ENCODE measurements around the gene RASGRP1.

The RASGRP1 gene

DNA sequence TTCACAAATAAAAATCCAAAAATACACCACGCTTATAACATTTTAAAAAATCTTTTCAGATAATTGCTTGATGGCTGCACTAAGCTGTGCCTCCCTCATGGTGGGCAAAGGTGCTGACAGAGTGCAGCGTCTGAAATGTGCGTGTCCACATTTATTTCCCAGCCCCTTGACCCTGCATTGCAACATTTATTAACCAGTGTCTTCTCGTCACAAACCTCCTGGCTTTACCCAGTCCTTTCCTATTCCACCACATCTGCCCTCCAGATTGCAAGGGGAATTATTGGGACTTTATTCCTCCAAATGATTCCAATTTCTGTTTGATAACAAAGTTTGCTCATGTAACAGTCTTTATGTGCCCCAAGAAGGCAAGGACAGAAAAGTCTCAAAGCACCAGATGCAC lies 5.5 kb downstream of the RASGRP1 start:
- Histone ChIP-seq H3K27ac (no peak overlapping the region), H3K4me3 (no peak overlapping the region)
- TF ChIP-seq, protein P1, sequence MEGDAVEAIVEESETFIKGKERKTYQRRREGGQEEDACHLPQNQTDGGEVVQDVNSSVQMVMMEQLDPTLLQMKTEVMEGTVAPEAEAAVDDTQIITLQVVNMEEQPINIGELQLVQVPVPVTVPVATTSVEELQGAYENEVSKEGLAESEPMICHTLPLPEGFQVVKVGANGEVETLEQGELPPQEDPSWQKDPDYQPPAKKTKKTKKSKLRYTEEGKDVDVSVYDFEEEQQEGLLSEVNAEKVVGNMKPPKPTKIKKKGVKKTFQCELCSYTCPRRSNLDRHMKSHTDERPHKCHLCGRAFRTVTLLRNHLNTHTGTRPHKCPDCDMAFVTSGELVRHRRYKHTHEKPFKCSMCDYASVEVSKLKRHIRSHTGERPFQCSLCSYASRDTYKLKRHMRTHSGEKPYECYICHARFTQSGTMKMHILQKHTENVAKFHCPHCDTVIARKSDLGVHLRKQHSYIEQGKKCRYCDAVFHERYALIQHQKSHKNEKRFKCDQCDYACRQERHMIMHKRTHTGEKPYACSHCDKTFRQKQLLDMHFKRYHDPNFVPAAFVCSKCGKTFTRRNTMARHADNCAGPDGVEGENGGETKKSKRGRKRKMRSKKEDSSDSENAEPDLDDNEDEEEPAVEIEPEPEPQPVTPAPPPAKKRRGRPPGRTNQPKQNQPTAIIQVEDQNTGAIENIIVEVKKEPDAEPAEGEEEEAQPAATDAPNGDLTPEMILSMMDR (IDR thresholded peaks at IDR 0.05): no peak
- DNase-seq (ENCODE audit: low spot score): no peak

DNA sequence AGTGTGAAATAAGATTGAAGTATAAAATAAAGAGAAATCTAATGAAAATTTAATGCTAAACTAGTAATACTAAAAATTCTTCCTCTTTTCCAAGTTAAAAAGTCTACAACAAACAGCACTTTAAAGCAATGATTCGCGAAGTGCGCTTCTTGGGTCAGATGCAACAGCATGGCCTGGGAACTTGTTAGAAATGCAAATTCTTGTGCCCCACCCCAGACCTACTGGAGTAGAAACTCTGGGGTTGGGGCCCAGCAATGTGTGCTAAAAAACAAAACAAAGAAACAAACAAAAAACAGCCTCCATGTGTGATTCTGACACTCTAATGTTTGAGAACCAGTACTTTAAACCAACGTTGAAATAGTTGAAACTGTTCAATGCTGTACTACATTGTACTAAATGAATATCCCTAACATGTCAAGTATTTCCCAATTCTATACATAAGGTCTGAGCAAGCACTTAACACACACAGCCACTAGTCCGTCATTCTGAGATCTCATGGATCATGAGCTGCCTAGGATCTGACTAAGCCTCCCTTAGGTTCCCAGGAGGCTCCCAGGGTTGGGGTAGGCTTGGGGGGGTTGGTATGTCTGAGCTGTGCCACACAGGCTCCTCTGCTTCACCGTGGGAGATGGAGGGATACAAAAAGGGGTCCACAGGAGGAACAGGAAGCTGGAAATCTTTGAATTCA lies 6.1 kb downstream of the RASGRP1 start:
- DNase-seq (ENCODE audit: low spot score): no peak
- TF ChIP-seq, protein P1 (IDR thresholded peaks at IDR 0.05): no peak
- Histone ChIP-seq H3K27ac (no peak overlapping the region), H3K4me3 (no peak overlapping the region)

DNA sequence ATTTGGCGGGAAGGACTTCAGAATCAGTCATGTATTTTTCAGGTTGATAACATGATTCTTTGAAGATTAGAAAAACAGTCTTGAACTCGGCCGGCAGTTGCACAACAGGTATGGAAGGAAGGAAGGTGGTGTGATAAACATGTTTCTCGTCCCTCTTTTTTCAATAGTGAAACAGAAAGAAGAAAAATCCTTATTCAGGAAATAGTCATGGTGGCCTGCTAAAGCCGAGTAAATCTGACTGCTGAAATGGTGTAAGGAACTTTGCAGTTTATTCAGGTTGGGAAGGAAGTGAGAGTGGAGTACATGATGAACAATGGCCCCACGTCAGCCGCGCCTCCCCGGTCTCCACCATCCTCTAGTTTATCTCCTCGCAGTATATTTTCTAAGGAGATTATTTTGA lies 6.7 kb downstream of the RASGRP1 start:
- no peak overlapping the region for H3K4me3 ChIP-seq
- TF ChIP-seq, protein P1 (IDR thresholded peaks at IDR 0.05): no peak
- DNase-seq (ENCODE audit: low spot score): no peak
- H3K27ac ChIP-seq: no peak overlapping the region

DNA sequence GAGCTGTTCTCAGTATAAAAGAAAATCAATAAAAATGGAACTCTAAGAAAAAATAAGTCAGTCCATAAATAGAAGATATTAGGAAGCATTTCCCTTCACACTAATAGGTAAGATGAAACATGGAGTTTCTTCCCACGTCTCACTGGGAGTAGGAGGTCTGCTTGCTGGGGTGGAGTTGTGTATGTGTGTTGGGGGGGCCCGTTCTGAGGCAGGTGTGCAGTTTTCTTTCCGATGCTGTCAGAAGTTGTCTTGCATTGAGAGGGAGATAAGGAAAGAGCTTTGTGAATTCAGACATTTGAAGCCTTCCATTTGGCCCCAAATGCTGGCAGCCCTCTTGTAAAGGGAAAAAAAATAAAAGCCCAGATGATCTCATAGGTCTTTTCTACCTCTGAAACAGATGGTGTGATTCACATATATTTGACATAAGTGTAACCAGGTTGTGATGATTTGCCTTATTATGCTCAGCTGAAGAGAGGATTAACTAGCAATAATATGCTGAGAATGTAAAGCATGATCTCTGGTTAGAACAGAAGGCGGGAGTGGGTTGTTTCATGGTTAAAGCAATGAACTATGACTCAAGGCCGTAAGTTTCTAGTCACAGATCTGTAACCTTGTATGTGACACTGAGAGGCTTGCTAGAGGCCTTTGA lies 8.8 kb downstream of the RASGRP1 start:
- no peak for DNase-seq (ENCODE audit: low spot score)
- Histone ChIP-seq H3K27ac (no peak overlapping the region), H3K4me3 (no peak overlapping the region)
- TF ChIP-seq, protein P1 (IDR thresholded peaks at IDR 0.05): no peak

DNA sequence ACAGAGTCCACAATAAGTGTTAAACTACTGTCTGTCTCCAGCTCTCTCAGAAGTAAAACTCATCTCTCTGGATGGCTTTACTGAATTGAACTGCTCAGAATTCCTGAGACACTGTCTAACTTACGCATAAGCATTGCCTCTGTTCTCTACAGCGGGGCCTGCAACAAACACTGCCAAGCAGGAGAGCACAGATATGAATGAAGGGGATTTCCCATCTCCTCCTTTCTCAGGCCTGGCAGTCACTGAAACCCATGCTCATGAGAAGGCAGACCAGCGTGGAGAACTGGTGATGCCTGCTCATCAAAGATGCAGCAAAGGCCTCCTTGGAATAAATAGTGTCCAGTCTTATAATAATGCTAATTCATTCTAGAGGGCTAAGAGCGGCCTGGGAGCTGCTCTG lies 10.3 kb downstream of the RASGRP1 start:
- TF ChIP-seq, protein P1 (IDR thresholded peaks at IDR 0.05): no peak
- Histone ChIP-seq H3K4me3 (no peak overlapping the region), H3K27ac (no peak overlapping the region)
- DNase-seq (ENCODE audit: low spot score): no peak

DNA sequence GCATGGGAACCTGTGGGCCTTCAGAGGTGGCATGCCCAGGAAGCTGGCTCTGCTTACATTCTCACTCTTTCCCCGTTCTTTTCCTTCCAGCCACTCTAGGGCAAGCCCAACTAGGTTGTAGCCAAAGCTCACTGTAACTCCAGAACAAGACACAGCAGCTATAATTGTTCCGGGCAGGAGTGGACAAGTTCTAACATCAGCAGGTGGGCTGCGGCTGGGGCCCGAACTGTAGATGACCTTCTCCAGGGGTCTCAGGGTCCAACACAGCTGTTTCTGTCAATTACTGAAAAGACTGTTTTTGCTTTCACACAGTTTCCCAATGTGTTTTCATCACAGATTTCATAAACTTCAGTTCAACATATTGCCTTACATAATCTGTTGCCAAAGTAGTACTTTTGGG lies 11.5 kb downstream of the RASGRP1 start:
- DNase-seq (ENCODE audit: low spot score): no peak
- no peak overlapping the region for H3K4me3 ChIP-seq
- TF ChIP-seq, protein P1 (IDR thresholded peaks at IDR 0.05): no peak
- H3K27ac ChIP-seq: no peak overlapping the region

Measured in coronary artery (tissue), 2 donors.